Measurements from ENCODE around the gene ZHX3.

Gene ZHX3

DNA sequence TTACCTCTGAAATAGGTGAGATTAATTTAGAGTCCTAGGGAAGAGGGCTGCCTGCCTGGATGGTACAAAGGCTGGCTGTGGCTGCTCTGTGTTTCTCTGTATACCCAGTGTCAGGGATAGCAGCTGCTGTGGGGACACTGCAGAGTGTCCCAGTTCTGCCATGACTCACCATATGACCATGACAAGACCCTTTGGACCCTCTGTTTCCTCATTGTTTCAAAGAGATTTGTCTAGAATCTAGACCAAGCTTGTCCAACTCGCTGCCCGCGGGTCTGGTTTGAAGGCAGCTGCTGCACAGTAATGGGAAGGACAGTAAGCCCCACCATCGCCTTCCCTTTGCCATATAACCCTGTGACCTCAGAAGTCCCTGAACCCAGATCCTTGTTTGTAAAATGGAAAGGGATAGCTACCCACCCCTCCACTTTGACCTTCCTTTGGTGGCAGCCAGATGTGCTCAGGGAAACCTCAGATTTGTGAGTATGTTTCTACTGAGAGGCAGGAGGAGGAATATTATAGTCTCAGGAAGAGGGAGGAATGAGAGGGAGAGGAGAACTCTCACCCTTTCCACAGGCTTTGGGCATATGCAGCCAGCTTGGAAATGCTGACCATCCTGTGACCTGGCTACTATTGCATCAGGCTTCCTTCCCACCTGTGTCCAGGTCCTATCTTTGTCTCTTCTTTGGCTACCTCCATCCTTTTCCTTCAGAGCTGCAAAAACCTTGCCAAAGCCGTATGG lies 166.2 kb downstream of the ZHX3 start:
- H3K4me3 ChIP-seq (ENCODE audit: low read depth, low read length): no peak overlapping the region
- DNase-seq (ENCODE audit: low read depth): no peak
- TF ChIP-seq MYC (IDR thresholded peaks at IDR 0.05; ENCODE audit: low read depth, low read length) (no peak), POLR2A (IDR thresholded peaks at IDR 0.05; ENCODE audit: extremely low read depth, insufficient read length) (no peak), MAX (IDR thresholded peaks at IDR 0.05; ENCODE audit: low read depth, low read length) (no peak)
- TF ChIP-seq, protein P1, sequence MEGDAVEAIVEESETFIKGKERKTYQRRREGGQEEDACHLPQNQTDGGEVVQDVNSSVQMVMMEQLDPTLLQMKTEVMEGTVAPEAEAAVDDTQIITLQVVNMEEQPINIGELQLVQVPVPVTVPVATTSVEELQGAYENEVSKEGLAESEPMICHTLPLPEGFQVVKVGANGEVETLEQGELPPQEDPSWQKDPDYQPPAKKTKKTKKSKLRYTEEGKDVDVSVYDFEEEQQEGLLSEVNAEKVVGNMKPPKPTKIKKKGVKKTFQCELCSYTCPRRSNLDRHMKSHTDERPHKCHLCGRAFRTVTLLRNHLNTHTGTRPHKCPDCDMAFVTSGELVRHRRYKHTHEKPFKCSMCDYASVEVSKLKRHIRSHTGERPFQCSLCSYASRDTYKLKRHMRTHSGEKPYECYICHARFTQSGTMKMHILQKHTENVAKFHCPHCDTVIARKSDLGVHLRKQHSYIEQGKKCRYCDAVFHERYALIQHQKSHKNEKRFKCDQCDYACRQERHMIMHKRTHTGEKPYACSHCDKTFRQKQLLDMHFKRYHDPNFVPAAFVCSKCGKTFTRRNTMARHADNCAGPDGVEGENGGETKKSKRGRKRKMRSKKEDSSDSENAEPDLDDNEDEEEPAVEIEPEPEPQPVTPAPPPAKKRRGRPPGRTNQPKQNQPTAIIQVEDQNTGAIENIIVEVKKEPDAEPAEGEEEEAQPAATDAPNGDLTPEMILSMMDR (IDR thresholded peaks at IDR 0.05; ENCODE audit: low read depth, low read length): no peak

DNA sequence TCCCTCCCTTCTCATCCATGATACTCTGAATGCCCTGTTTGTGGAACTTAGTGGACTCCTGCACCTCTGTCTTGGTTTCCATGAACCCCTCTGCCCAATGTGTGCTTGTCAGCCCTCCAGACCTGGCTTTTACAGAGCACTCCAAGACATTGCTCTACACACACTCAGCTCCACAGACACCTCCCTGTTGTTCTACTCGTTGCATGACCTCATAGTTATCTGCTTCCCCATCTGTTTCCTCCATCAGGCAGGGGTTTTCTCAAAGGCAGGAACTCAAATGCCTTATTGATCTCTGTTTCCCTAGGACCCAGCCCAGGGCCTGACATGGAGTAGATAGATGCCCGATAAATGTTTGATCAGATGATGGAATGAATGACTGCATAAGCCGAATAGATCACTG lies 166.9 kb downstream of the ZHX3 start:
- H3K4me3 ChIP-seq (ENCODE audit: low read depth, low read length): no peak overlapping the region
- TF ChIP-seq, protein P1 (IDR thresholded peaks at IDR 0.05; ENCODE audit: low read depth, low read length): no peak
- TF ChIP-seq POLR2A (IDR thresholded peaks at IDR 0.05; ENCODE audit: extremely low read depth, insufficient read length): no peak
- no peak for TF ChIP-seq MAX (IDR thresholded peaks at IDR 0.05; ENCODE audit: low read depth, low read length)
- no peak for TF ChIP-seq MYC (IDR thresholded peaks at IDR 0.05; ENCODE audit: low read depth, low read length)
- peak; percentile 39 for DNase-seq (ENCODE audit: low read depth)

- H3K4me3 ChIP-seq (ENCODE audit: low read depth, low read length): no peak overlapping the region
- DNase-seq (ENCODE audit: low read depth): no peak
- TF ChIP-seq MAX (IDR thresholded peaks at IDR 0.05; ENCODE audit: low read depth, low read length): no peak
- TF ChIP-seq, protein P1 (IDR thresholded peaks at IDR 0.05; ENCODE audit: low read depth, low read length): no peak
- no peak for TF ChIP-seq POLR2A (IDR thresholded peaks at IDR 0.05; ENCODE audit: extremely low read depth, insufficient read length)
- TF ChIP-seq MYC (IDR thresholded peaks at IDR 0.05; ENCODE audit: low read depth, low read length): no peak
These were observed 168.6 kb downstream of the ZHX3 start for GRCh38 chr20:41148942-41149341.

- DNase-seq (ENCODE audit: low read depth): no peak
- no peak overlapping the region for H3K4me3 ChIP-seq (ENCODE audit: low read depth, low read length)
- TF ChIP-seq MYC (IDR thresholded peaks at IDR 0.05; ENCODE audit: low read depth, low read length) (no peak), POLR2A (IDR thresholded peaks at IDR 0.05; ENCODE audit: extremely low read depth, insufficient read length) (no peak), MAX (IDR thresholded peaks at IDR 0.05; ENCODE audit: low read depth, low read length) (no peak)
- TF ChIP-seq, protein P1 (IDR thresholded peaks at IDR 0.05; ENCODE audit: low read depth, low read length): no peak
These were observed 169.8 kb downstream of the ZHX3 start for GRCh38 chr20:41147767-41148191.

DNA sequence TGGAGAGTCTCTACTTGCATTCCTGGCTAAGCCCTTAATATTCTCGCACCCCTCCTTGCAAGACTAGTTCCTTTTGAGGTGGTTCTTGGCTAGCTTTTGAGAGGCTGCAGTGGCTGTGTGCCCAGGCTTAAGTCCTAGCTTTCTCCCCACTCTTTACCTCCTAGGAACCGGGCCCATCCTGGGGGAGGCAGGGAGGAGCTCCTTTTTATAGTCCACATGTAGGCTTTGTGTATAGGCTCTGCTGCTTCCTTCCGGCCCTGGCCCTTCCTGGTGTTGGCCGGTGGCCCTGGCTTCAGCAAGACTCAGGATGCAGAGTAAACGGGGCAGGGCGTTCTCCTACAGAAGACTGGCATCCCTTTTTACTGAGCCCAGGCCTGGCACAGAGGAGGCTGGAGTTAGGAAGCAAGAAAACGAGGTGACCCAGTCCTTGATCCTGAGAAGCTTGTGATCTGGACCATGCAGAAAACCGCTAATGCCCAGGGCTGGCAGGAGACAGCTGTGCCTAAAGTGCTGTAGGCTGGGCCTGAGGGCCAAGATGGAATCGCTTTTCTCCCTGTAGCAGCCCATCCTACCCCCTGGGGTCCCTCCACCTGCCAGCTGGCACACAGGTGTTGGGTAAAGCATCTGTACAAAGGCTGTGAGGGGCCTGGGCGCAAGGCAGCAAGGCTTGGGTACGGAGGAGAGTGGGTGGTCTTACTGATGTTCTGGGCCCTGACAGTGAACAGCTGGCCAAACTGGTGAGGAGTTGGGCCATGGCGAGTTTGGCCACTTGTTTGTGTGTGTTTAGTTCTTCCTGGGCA lies 171.5 kb downstream of the ZHX3 start:
- DNase-seq (ENCODE audit: low read depth): no peak
- no peak for TF ChIP-seq MYC (IDR thresholded peaks at IDR 0.05; ENCODE audit: low read depth, low read length)
- TF ChIP-seq, protein P1 (IDR thresholded peaks at IDR 0.05; ENCODE audit: low read depth, low read length): no peak
- no peak for TF ChIP-seq POLR2A (IDR thresholded peaks at IDR 0.05; ENCODE audit: extremely low read depth, insufficient read length)
- no peak for TF ChIP-seq MAX (IDR thresholded peaks at IDR 0.05; ENCODE audit: low read depth, low read length)
- H3K4me3 ChIP-seq (ENCODE audit: low read depth, low read length): no peak overlapping the region
